Measurements from ENCODE around the gene MGST2.
"Not testable (repeated sequence)": the region's sequence is repeated elsewhere in the genome, so short reads cannot be mapped to it uniquely, and the experiment has no call there.

Gene MGST2

GRCh38 chr4:139665690-139666529 is at the start of gene MGST2:
MGST2 (plus strand) TSS chr4:139665819; CDS start chr4:139666020, 201 bp downstream.
- DNase-seq (ENCODE audit: low spot score) = peak; percentile 25

GRCh38 chr4:139617702-139618490 is 47.7 kb upstream of the MGST2 start:
- DNase-seq (ENCODE audit: low spot score) = no peak

- DNase-seq (ENCODE audit: low spot score) = no peak
Measured at GRCh38 chr4:139619644-139620043, 46.0 kb upstream of the MGST2 start.

- DNase-seq (ENCODE audit: low spot score) = no peak
Measured at GRCh38 chr4:139622901-139623381, 42.7 kb upstream of the MGST2 start.

- no peak for DNase-seq (ENCODE audit: low spot score)
Measured at GRCh38 chr4:139624441-139625092, 41.1 kb upstream of the MGST2 start.

GRCh38 chr4:139625093-139625455 is 40.5 kb upstream of the MGST2 start:
- no peak for DNase-seq (ENCODE audit: low spot score)

GRCh38 chr4:139625482-139625881 is 40.1 kb upstream of the MGST2 start:
- DNase-seq (ENCODE audit: low spot score) = no peak

- no peak for DNase-seq (ENCODE audit: low spot score)
Measured at GRCh38 chr4:139628184-139629012, 37.2 kb upstream of the MGST2 start.

GRCh38 chr4:139629436-139630125 is 36.0 kb upstream of the MGST2 start:
- DNase-seq (ENCODE audit: low spot score) = no peak

- no peak for DNase-seq (ENCODE audit: low spot score)
Measured at GRCh38 chr4:139630126-139630495, 35.5 kb upstream of the MGST2 start.

- DNase-seq (ENCODE audit: low spot score) = no peak
Measured at GRCh38 chr4:139630991-139631390, 34.6 kb upstream of the MGST2 start.

- no peak for DNase-seq (ENCODE audit: low spot score)
Measured at GRCh38 chr4:139631791-139632190, 33.8 kb upstream of the MGST2 start.

GRCh38 chr4:139632739-139633138 is 32.9 kb upstream of the MGST2 start:
- not testable (repeated sequence) for DNase-seq (ENCODE audit: low spot score)

GRCh38 chr4:139633195-139633594 is 32.4 kb upstream of the MGST2 start:
- DNase-seq (ENCODE audit: low spot score) = no peak

GRCh38 chr4:139633661-139634060 is 32.0 kb upstream of the MGST2 start:
- no peak for DNase-seq (ENCODE audit: low spot score)

GRCh38 chr4:139635966-139636365 is 29.7 kb upstream of the MGST2 start:
- DNase-seq (ENCODE audit: low spot score) = no peak

- not testable (repeated sequence) for DNase-seq (ENCODE audit: low spot score)
Measured at GRCh38 chr4:139638306-139638705, 27.3 kb upstream of the MGST2 start.

GRCh38 chr4:139639654-139640053 is 26.0 kb upstream of the MGST2 start:
- no peak for DNase-seq (ENCODE audit: low spot score)

GRCh38 chr4:139641218-139641617 is 24.4 kb upstream of the MGST2 start:
- DNase-seq (ENCODE audit: low spot score) = no peak

- no peak for DNase-seq (ENCODE audit: low spot score)
Measured at GRCh38 chr4:139642364-139642763, 23.3 kb upstream of the MGST2 start.

All from putamen (tissue), 1 donor.